Measurements from ENCODE around the gene UBASH3A. TPM values are rescaled to one million over a fixed set of nuclear protein-coding genes. Genes with fewer than 3 reads are reported as not detected.

The UBASH3A gene
- total and polyA plus RNA-seq, 12 donors, result 0.09 to 1.2 (median 0.44) TPM; not detected in 2

DNA sequence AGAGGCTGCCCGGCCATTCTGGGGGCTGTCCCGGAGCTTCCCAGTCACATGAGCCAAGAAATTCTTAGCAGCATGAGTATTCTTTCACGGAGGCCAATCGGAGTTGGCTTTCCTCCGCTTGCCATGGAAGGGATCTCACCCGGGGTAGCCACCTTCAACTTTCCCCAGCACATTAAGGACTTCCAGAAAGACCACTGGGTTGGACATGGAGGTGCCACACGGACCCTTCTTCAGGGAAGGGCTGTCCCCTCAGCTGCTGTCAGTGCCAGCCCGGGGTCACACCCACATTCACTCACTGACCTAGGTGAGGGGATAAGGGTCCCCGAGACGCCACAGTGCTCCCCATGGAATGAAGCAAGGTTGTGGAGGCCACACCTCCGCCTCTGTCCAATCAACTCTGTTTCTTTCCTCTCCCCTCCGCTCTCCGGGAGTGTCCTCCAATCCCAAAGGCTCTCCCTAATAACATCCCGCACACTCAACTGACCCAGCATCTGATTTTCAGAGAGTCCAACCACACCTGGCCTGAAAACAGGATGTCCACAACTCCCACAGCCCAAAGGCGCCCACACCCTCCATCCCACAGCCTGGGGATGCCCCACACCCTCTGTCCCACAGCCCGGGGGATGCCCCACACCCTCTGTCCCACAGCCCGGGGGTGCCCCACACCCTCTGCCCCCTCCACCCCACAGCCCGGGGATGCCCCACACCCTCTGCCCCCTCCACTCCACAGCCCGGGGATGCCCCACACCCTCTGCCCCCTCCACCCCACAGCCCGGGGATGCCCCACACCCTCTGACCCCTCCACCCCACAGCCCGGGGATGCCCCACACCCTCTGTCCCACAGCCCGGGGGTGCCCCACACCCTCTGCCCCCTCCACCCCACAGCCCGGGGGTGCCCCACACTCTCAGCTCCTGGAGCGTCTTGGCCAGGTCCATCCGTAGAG lies 73.0 kb downstream of the UBASH3A start:
- DNase-seq, result peak in 2 of 7 donors; percentile 13 to 29
- Histone ChIP-seq H3K36me3 (replicated peaks in 1 of 2) (no peaks in the 10 kb centered on the region), H3K4me1 (replicated peaks in 1 of 2) (no peaks in the 10 kb centered on the region), H3K27me3 (no peaks in the 10 kb centered on the region), H3K9me3 (replicated peaks in 1 of 3) (no peaks in the 10 kb centered on the region), H3K27ac (no peak overlapping the region), H3K4me3 (no peak overlapping the region)
- intact Hi-C loops (cut with DNase I), result no loop called here
- 86 to 93% (median 88%) methylated on average over 17 to 25 of the region's 25 CpGs for WGBS, 4 donors
- no peak for TF ChIP-seq POLR2A (IDR thresholded peaks at IDR 0.05)
- TF ChIP-seq, protein P1, sequence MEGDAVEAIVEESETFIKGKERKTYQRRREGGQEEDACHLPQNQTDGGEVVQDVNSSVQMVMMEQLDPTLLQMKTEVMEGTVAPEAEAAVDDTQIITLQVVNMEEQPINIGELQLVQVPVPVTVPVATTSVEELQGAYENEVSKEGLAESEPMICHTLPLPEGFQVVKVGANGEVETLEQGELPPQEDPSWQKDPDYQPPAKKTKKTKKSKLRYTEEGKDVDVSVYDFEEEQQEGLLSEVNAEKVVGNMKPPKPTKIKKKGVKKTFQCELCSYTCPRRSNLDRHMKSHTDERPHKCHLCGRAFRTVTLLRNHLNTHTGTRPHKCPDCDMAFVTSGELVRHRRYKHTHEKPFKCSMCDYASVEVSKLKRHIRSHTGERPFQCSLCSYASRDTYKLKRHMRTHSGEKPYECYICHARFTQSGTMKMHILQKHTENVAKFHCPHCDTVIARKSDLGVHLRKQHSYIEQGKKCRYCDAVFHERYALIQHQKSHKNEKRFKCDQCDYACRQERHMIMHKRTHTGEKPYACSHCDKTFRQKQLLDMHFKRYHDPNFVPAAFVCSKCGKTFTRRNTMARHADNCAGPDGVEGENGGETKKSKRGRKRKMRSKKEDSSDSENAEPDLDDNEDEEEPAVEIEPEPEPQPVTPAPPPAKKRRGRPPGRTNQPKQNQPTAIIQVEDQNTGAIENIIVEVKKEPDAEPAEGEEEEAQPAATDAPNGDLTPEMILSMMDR (IDR thresholded peaks at IDR 0.05), result no peak

DNA sequence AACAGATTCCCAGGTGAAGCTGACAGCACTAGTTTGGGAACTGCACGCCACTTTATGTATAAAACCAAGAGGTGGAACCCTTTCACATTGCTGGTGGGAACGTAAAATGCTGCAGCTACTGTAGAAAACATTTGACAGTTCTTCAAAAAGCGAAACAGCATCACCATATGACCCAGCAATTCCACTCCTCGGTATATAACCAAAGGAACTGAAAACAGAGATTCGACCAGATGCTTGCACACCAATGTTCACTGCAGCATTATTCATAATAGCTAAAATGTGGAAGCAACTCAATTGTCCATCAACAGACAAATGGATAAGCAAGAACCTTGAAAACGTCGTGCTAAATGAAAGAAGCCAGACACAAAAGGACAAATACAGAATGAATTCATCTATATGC lies 74.8 kb downstream of the UBASH3A start:
- no peaks in the 10 kb centered on the region for H3K27me3 ChIP-seq
- WGBS, 4 donors, result 69 to 77% (median 75%) methylated on average over 7 of the region's 7 CpGs
- no peak overlapping the region for H3K4me3 ChIP-seq
- DNase-seq, result no peak
- no peaks in the 10 kb centered on the region for H3K9me3 ChIP-seq (replicated peaks in 1 of 3)
- H3K36me3 ChIP-seq (replicated peaks in 1 of 2), result no peaks in the 10 kb centered on the region
- intact Hi-C loops (cut with DNase I), result no loop called here
- no peaks in the 10 kb centered on the region for H3K4me1 ChIP-seq (replicated peaks in 1 of 2)
- no peak overlapping the region for H3K27ac ChIP-seq
- TF ChIP-seq, protein P1 (IDR thresholded peaks at IDR 0.05), result no peak
- no peak for TF ChIP-seq POLR2A (IDR thresholded peaks at IDR 0.05)

DNA sequence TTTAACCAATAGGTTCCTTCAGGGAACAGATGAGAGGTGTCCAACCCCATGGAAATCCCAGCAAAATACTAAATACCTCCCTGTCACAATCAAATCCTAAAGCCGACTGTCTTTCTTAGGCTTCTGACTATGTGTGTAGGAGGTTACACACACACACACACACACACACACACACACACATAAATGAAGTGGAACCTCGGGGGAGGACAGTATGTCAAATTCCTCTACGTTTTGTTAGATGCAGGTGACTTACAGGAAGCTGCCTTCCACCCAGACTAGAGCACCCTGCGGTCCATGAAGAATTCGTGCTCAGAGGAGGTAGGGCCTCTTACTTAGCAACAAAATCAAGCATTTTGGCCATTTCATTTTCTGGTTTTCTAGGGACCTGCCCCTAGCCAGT lies 75.9 kb downstream of the UBASH3A start:
- H3K4me3 ChIP-seq, result no peak overlapping the region
- H3K27me3 ChIP-seq, result no peaks in the 10 kb centered on the region
- no peaks in the 10 kb centered on the region for H3K4me1 ChIP-seq (replicated peaks in 1 of 2)
- DNase-seq, result peak in 2 of 7 donors; percentile 0 to 11
- intact Hi-C loops (cut with DNase I), result no loop called here
- WGBS, 4 donors, result 76 to 93% (median 79%) methylated on average over 5 of the region's 5 CpGs
- no peaks in the 10 kb centered on the region for H3K36me3 ChIP-seq (replicated peaks in 1 of 2)
- H3K9me3 ChIP-seq (replicated peaks in 1 of 3), result no peaks in the 10 kb centered on the region
- TF ChIP-seq POLR2A (IDR thresholded peaks at IDR 0.05), result no peak
- TF ChIP-seq, protein P1 (IDR thresholded peaks at IDR 0.05), result no peak
- no peak overlapping the region for H3K27ac ChIP-seq

DNA sequence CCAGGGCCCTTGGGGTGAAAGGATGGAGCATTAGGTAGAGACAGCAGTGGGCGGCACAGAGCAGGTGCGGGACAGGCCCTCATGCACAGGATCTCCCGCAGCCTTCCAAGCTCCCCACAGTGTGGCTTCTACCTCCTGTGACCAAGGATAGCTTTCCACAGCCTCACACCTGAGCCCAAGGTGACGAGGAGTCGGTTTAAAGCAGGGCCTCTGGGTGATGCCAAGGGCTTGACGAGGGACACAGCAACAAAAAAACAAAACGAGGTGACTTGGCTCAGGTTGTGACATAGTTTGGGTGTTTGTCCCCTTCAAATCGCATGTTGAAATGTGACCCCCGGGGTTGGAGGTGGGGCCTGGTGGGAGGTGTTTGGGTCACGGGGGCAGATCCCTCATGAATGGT lies 77.0 kb downstream of the UBASH3A start:
- Histone ChIP-seq H3K27me3 (no peaks in the 10 kb centered on the region), H3K4me3 (no peak overlapping the region), H3K9me3 (replicated peaks in 1 of 3) (no peaks in the 10 kb centered on the region), H3K36me3 (replicated peaks in 1 of 2) (no peaks in the 10 kb centered on the region), H3K4me1 (replicated peaks in 1 of 2) (no peaks in the 10 kb centered on the region), H3K27ac (no peak overlapping the region)
- TF ChIP-seq, protein P1 (IDR thresholded peaks at IDR 0.05), result no peak
- TF ChIP-seq POLR2A (IDR thresholded peaks at IDR 0.05), result no peak
- peak in 2 of 7 donors; percentile 7 to 39 for DNase-seq
- intact Hi-C loops (cut with DNase I), result no loop called here
- WGBS, 4 donors, result 86 to 92% (median 91%) methylated on average over 10 of the region's 10 CpGs
